OCI-LY3 (cell line): ENCODE measurements around the gene TPK1.

Source experiments
- CTCF ChIP-seq: fragments of 200-600, 300-600 bp; sonication (generic); IDR thresholded peaks from 2 replicates; pipeline ENCODE4 v1.5.1; 2014; ENCODE audit warnings: antibody characterized with exemption, low read length, low read depth
- EZH2phosphoT487 ChIP-seq: fragments of 200-600 bp; shearing (Covaris generic); IDR thresholded peaks from 2 replicates; pipeline ENCODE4 v1.6.1; 2018; ENCODE audit warnings: antibody characterized with exemption, mixed run types, low read depth

GRCh38 chr7:144817001-144817400 is 18.9 kb downstream of the TPK1 start:
- TF ChIP-seq CTCF: no peak
- TF ChIP-seq EZH2phosphoT487: no peak
